ENCODE results near the gene TSPAN14.

TSPAN14 gene

GRCh38 chr10:80504897-80505465 is 50.9 kb downstream of the TSPAN14 start:
- DNase-seq (ENCODE audit: low read depth) = no peak

- DNase-seq (ENCODE audit: low read depth) = no peak
Observed at GRCh38 chr10:80506189-80506575, 52.1 kb downstream of the TSPAN14 start.

- DNase-seq (ENCODE audit: low read depth) = no peak
Observed at GRCh38 chr10:80506836-80507487, 52.9 kb downstream of the TSPAN14 start.

GRCh38 chr10:80509108-80509402 is 54.9 kb downstream of the TSPAN14 start:
- no peak for DNase-seq (ENCODE audit: low read depth)

GRCh38 chr10:80509403-80510161 is 55.5 kb downstream of the TSPAN14 start:
- no peak for DNase-seq (ENCODE audit: low read depth)

GRCh38 chr10:80512031-80512526 is 58.0 kb downstream of the TSPAN14 start:
- no peak for DNase-seq (ENCODE audit: low read depth)

- no peak for DNase-seq (ENCODE audit: low read depth)
Observed at GRCh38 chr10:80513106-80513505, 59.0 kb downstream of the TSPAN14 start.

GRCh38 chr10:80515511-80515910 is 61.4 kb downstream of the TSPAN14 start:
- DNase-seq (ENCODE audit: low read depth) = no peak

- no peak for DNase-seq (ENCODE audit: low read depth)
Observed at GRCh38 chr10:80515941-80516340, 61.8 kb downstream of the TSPAN14 start.

GRCh38 chr10:80516506-80517075 is 62.5 kb downstream of the TSPAN14 start:
- no peak for DNase-seq (ENCODE audit: low read depth)

- DNase-seq (ENCODE audit: low read depth) = no peak
Observed at GRCh38 chr10:80517416-80518142, 63.5 kb downstream of the TSPAN14 start.

- no peak for DNase-seq (ENCODE audit: low read depth)
Observed at GRCh38 chr10:80518143-80518806, 64.2 kb downstream of the TSPAN14 start.

GRCh38 chr10:80518807-80519360 is 64.8 kb downstream of the TSPAN14 start:
- DNase-seq (ENCODE audit: low read depth) = no peak

GRCh38 chr10:80519936-80520650 is 66.0 kb downstream of the TSPAN14 start:
- no peak for DNase-seq (ENCODE audit: low read depth)

- DNase-seq (ENCODE audit: low read depth) = no peak
Observed at GRCh38 chr10:80520661-80521470, 66.8 kb downstream of the TSPAN14 start.

GRCh38 chr10:80522756-80523363 is 68.8 kb downstream of the TSPAN14 start:
- no peak for DNase-seq (ENCODE audit: low read depth)

- DNase-seq (ENCODE audit: low read depth) = no peak
Observed at GRCh38 chr10:80523773-80524172, 69.7 kb downstream of the TSPAN14 start.

GRCh38 chr10:80524190-80524909 is 70.2 kb downstream of the TSPAN14 start:
- no peak for DNase-seq (ENCODE audit: low read depth)

- no peak for DNase-seq (ENCODE audit: low read depth)
Observed at GRCh38 chr10:80526218-80526617, 72.1 kb downstream of the TSPAN14 start.
